Kidney (tissue), 14 donors: ENCODE measurements around the gene IFI27L1. TPM values are rescaled to one million over a fixed set of nuclear protein-coding genes. Genes with fewer than 3 reads are reported as not detected.

ENCODE experiments used
- DNase-seq, 5 donors: peaks; one replicate each; pipeline ENCODE4 v3.0.0-alpha.2; 2013 to 2020
- FAIRE-seq: peaks from 2 replicates; lab custom pipeline; 2012; peaks lifted over from hg19 to GRCh38; lab: Jason Lieb, UNC
- H3K27ac ChIP-seq, 2 donors: one replicate each; pipeline ENCODE4 v1.7.0; 2013; ENCODE audit warnings: low read depth in 2 of 2, low read length in 2 of 2, inconsistent platforms in 1 of 2
- H3K27me3 ChIP-seq: one replicate; pipeline ENCODE4 v1.7.1; 2013; ENCODE audit warnings: low read length, inconsistent platforms; ENCODE audit not compliant: control insufficient read depth, insufficient read depth
- H3K36me3 ChIP-seq, 3 donors: one replicate each; pipeline versions ENCODE4 v1.7.0 to v1.7.1; 2013; ENCODE audit warnings: low read length in 3 of 3, control low read depth in 1 of 3, inconsistent platforms in 1 of 3; ENCODE audit not compliant: insufficient read depth in 3 of 3, control insufficient read depth in 2 of 3
- H3K4me1 ChIP-seq, 3 donors: one replicate each; pipeline versions ENCODE4 v1.7.0 to v1.7.1; 2013; ENCODE audit warnings: low read length in 3 of 3, inconsistent platforms in 1 of 3, low read depth in 1 of 3; ENCODE audit not compliant: control insufficient read depth in 2 of 3, insufficient read depth in 2 of 3
- H3K4me3 ChIP-seq, 3 donors: one replicate each; pipeline versions ENCODE4 v1.7.0 to v1.8.1; 2013; ENCODE audit warnings: low read length in 3 of 3, control low read depth in 1 of 3, inconsistent platforms in 1 of 3
- H3K9ac ChIP-seq, 3 donors: one replicate each; pipeline versions ENCODE4 v1.7.0 to v1.7.1; 2013; ENCODE audit warnings: low read length in 3 of 3, control low read depth in 1 of 3, inconsistent platforms in 1 of 3
- H3K9me3 ChIP-seq, 3 donors: one replicate each; pipeline versions ENCODE4 v1.7.0 to v1.7.1; 2013; ENCODE audit warnings: low read length in 3 of 3, control low read depth in 1 of 3, inconsistent platforms in 1 of 3; ENCODE audit not compliant: control insufficient read depth in 2 of 3, insufficient read depth in 1 of 3
- CTCF ChIP-seq: IDR thresholded peaks from 3 replicates; pipeline ENCODE4 v1.5.1; 2012; ENCODE audit warnings: mild to moderate bottlenecking, moderate library complexity, borderline replicate concordance; ENCODE audit not compliant: insufficient read depth; ENCODE audit errors: extremely low read depth
- intact Hi-C: fragments of 100-400 bp; cut with DNase I; formaldehyde crosslinking; loops from one replicate; pipeline ENCODE4 v1.11.1; 2022
- polyA plus RNA-seq: library from polyadenylated mRNA; stranded (reverse); fragments of 350-450 nt; fragmentation: Illumina TruSeq; extraction: RNeasy Lipid Tissue Mini Kit (QIAGEN cat#74804); gene quantifications from one replicate; pipeline ENCODE4 v1.2.3, GENCODE V29; 2014; ENCODE audit warnings: low read depth, low replicate concordance; ENCODE audit not compliant: insufficient read depth
- total RNA-seq: library from RNA; stranded (reverse); fragmentation: NEBNext Ultra II Directional; extraction: Animal tissue kit (Norgen Biotek cat#: 25700); gene quantifications from one replicate; pipeline ENCODE4 v1.2.1, GENCODE V29; 2021
- donor health status: control.
- donor health status: control.
- donor health status: control.
- donor health status: control.
- donor health status: control.
- donor health status: DM: yes; HTN: yes; CAD: no.
- donor health status: Normal renal cell carcinoma (clear cell type).

IFI27L1 gene
- total and polyA plus RNA-seq, 2 donors from 2014 or later: 22.5 to 30.6 TPM

- Histone ChIP-seq H3K4me1 (peaks cover 0 to 3% (median 0%) of the 10 kb centered on the region in 3 donors), H3K27ac (no peak overlapping the region), H3K36me3 (no peaks in the 10 kb centered on the region), H3K9me3 (no peaks in the 10 kb centered on the region), H3K4me3 (no peak overlapping the region), H3K27me3 (no peaks in the 10 kb centered on the region), H3K9ac (no peak overlapping the region)
- intact Hi-C loops: no loop called here
- TF ChIP-seq CTCF: no peak
- FAIRE-seq (no peak), DNase-seq (no peak)
These were observed 28.8 kb downstream of the IFI27L1 start for GRCh38 chr14:94109915-94110250.

GRCh38 chr14:94110552-94111181 is 29.6 kb downstream of the IFI27L1 start, which contains the start of gene IFI27:
Gene IFI27 (plus strand): TSS chr14:94110736.
- no peak for FAIRE-seq
- Histone ChIP-seq H3K4me1 (peaks cover 0 to 3% (median 0%) of the 10 kb centered on the region in 3 donors), H3K27ac (peak within 1 kb of the TSS; percentile 35 to 66), H3K4me3 (peak within 1 kb of the TSS in 2 of 3 donors; percentile 51 to 56), H3K36me3 (no peaks in the 10 kb centered on the region), H3K9ac (peak within 1 kb of the TSS in 2 of 3 donors; percentile 29 to 72), H3K9me3 (no peaks in the 10 kb centered on the region), H3K27me3 (no peaks in the 10 kb centered on the region)
- no peak for DNase-seq
- TF ChIP-seq CTCF: no peak
- intact Hi-C loops: no loop called here

GRCh38 chr14:94111276-94112095 is 30.4 kb downstream of the IFI27L1 start:
- FAIRE-seq: no peak
- intact Hi-C loops: no loop called here
- H3K9me3 ChIP-seq: no peaks in the 10 kb centered on the region
- H3K4me3 ChIP-seq: peak overlapping the region in 2 of 3 donors; percentile 51 to 56
- H3K27ac ChIP-seq: peak overlapping the region; percentile 35 to 66
- H3K4me1 ChIP-seq: peaks cover 0 to 3% (median 0%) of the 10 kb centered on the region in 3 donors
- no peak for TF ChIP-seq CTCF
- H3K36me3 ChIP-seq: no peaks in the 10 kb centered on the region
- H3K9ac ChIP-seq: peak overlapping the region in 1 of 3 donors; percentile 72
- peak in 1 of 5 donors; percentile 77 for DNase-seq
- H3K27me3 ChIP-seq: no peaks in the 10 kb centered on the region
